ENCODE measurements around the gene USP11.

The USP11 gene

GRCh38 chrX:47297874-47298273 lies 65.1 kb downstream of the USP11 start:
- Histone ChIP-seq H3K27me3 (ENCODE audit: insufficient read depth, low read length) (peaks cover 4% of the 10 kb centered on the region), H3K36me3 (ENCODE audit: insufficient read depth, low read length) (no peaks in the 10 kb centered on the region), H3K4me1 (ENCODE audit: insufficient read depth, low read length) (peaks cover 6% of the 10 kb centered on the region), H3K4me3 (ENCODE audit: low read length) (no peak overlapping the region), H3K9me3 (ENCODE audit: low read length) (peaks cover 6% of the 10 kb centered on the region), H2AFZ (ENCODE audit: low read depth, low read length) (no peak overlapping the region)

All from neuron (in vitro differentiated cells).